Fibroblast of the aortic adventitia (primary cell): Measurements from ENCODE around the gene SASH1. TPM values are rescaled to one million over a fixed set of nuclear protein-coding genes. Genes with fewer than 3 reads are reported as not detected.

Experiments
- DNase-seq: peaks from one replicate; pipeline ENCODE4 v3.0.0-alpha.2; 2010; ENCODE audit warnings: low read depth
- H3K4me3 ChIP-seq: 2 replicates; pipeline ENCODE4 v1.5.1; 2011; ENCODE audit warnings: low read depth, mild to moderate bottlenecking, control low read depth, low read length, moderate library complexity
- total RNA-seq: library from RNA; depleted of rRNA; stranded (reverse); fragments of >200 nt; gene quantifications from 2 replicates; pipeline ENCODE4 v1.2.3, GENCODE V29; 2012; ENCODE audit warnings: low replicate concordance
- TF ChIP-seq, protein P1 (sequence below): IDR thresholded peaks from 2 replicates; pipeline ENCODE4 v1.5.1; 2011; ENCODE audit warnings: mild to moderate bottlenecking, low read length, control low read depth, inconsistent platforms; ENCODE audit not compliant: insufficient read depth

Gene SASH1
- total RNA-seq, 1 donor: 59.5 TPM

DNA sequence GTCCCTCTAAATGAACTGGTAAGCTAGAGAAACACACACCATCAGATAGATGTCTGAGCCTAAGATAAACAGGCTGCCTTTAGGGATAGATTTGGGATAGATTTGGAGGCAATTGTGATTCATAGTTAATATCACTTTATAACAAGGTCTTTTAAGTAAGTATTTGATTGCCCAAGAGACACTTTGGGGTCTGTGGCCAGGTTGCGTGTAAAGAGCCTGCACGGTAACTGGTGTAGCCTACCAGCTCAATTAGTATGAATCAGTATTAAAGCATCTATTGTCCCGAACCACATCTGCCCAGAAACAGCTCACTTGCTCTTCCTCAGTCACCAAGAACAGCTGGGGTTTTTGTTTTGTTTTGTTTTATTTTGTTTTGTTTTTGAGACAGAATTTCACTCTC, 193.3 kb downstream of the SASH1 start:
- H3K4me3 ChIP-seq: no peak overlapping the region
- DNase-seq: peak; percentile 71
- TF ChIP-seq, protein P1, sequence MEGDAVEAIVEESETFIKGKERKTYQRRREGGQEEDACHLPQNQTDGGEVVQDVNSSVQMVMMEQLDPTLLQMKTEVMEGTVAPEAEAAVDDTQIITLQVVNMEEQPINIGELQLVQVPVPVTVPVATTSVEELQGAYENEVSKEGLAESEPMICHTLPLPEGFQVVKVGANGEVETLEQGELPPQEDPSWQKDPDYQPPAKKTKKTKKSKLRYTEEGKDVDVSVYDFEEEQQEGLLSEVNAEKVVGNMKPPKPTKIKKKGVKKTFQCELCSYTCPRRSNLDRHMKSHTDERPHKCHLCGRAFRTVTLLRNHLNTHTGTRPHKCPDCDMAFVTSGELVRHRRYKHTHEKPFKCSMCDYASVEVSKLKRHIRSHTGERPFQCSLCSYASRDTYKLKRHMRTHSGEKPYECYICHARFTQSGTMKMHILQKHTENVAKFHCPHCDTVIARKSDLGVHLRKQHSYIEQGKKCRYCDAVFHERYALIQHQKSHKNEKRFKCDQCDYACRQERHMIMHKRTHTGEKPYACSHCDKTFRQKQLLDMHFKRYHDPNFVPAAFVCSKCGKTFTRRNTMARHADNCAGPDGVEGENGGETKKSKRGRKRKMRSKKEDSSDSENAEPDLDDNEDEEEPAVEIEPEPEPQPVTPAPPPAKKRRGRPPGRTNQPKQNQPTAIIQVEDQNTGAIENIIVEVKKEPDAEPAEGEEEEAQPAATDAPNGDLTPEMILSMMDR: no peak

DNA sequence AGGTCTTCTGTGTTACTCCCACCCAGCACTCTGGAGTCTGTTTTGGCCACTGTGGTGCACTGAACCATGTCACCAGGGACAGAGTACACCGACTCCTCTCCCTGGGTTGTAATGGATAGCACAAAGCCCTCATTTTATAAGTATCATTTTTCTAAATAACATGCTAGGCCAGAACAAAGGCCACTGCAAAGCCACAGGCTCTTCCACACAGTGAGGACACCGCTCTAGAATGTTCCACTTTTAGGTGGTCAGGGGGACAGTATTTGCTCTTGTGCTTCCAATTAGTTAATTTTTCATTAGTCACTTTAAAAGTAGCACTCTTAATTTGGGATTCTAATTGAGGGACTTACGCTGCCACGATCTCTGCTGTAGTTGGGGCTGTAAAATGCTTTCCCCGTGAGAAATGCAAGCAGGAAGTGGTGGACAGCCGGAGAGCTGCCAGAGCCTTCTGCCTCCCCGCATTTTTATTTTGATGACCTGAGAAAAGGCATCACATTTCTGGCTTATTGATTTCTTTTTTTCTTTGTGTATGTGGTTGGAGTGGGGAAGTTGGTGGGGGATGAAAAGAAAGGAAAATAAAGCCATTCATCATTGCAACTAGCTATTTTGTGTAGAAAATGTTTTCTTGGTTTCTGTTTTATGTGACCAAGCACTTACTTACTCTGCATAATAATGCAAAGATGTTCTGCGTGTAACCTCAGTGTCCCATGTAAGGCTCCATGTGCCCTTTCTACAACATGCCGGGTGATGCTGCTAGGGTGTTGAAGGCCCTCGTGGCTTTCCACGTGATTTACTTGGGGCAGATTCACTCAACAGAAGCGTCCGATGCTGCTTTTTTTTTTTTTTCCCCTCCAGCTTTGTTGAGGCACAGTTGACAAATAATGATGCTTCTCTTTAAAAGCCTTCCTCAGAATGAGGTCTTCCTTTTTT, 195.9 kb downstream of the SASH1 start:
- TF ChIP-seq, protein P1: no peak
- peak; percentile 60 for DNase-seq
- no peak overlapping the region for H3K4me3 ChIP-seq

DNA sequence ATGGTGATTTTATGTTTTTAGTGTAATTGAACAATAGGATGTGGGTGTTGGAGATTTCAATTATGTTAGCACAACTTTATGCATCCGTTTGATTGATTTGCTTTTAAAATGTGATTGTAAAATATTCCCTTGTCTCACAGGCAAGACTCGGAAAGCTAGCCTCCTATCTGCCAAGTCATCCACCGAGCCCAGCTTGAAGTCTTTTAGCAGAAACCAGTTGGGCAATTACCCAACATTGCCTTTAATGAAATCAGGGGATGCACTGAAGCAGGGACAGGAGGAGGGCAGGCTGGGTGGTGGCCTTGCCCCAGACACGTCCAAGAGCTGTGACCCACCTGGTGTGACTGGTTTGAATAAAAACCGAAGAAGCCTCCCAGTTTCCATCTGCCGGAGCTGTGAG, 200.9 kb downstream of the SASH1 start:
- no peak overlapping the region for H3K4me3 ChIP-seq
- TF ChIP-seq, protein P1: no peak
- DNase-seq: no peak

DNA sequence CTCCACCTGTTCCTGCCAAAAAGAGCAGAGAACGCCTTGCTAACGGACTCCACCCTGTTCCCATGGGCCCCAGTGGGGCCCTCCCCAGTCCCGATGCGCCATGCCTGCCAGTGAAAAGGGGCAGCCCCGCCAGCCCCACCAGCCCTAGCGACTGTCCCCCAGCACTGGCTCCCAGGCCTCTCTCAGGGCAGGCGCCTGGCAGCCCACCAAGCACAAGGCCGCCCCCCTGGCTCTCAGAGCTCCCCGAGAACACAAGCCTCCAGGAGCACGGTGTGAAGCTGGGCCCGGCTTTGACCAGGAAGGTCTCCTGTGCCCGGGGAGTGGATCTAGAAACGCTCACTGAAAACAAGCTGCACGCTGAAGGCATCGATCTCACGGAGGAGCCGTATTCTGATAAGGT, 201.8 kb downstream of the SASH1 start:
- TF ChIP-seq, protein P1: no peak
- no peak for DNase-seq
- H3K4me3 ChIP-seq: no peak overlapping the region

DNA sequence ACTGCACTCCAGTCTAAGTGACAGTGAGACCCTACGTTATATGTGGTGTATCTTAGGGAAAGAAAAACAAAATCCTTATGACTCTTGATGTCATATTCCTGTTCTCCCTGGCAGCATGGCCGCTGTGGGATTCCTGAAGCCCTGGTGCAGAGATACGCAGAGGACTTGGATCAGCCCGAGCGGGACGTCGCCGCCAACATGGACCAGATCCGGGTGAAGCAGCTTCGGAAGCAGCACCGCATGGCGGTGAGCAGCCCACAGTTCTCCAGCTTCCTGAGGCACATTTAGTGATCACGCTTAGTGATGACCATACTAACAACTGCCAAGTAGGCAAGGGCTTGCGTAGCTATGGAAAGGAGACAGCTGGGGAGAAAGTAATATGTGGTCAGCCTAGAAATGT, 203.3 kb downstream of the SASH1 start:
- TF ChIP-seq, protein P1: no peak
- H3K4me3 ChIP-seq: no peak overlapping the region
- DNase-seq: no peak

DNA sequence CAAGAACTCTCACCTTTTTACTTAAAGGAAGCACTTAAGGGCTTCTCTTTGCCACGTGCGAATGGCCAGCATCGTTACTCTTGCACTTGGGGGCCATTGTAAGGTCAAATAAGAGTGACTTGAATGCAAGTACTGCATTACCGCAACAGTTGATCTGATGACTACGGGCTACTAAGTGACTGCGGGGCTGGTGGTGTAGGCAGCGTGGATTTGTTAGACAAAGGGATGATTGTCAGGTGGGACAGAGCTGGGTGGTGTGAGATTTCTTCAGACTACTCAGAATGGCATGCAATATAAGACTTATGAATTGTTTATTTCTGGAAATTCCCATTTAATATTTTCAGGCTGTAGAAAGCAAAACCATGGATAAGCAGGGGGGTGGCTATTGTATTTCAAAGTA, 204.5 kb downstream of the SASH1 start:
- no peak for DNase-seq
- no peak overlapping the region for H3K4me3 ChIP-seq
- TF ChIP-seq, protein P1: no peak
